LNCAP (cell line): ENCODE data around the gene POU2F2.

Experiments used
- TF ChIP-seq, protein P1 (sequence below): fragments of 450-650 bp; IDR thresholded peaks from 2 replicates; pipeline ENCODE4 v1.5.1; 2017; ENCODE audit warnings: mild to moderate bottlenecking

POU2F2 gene

DNA sequence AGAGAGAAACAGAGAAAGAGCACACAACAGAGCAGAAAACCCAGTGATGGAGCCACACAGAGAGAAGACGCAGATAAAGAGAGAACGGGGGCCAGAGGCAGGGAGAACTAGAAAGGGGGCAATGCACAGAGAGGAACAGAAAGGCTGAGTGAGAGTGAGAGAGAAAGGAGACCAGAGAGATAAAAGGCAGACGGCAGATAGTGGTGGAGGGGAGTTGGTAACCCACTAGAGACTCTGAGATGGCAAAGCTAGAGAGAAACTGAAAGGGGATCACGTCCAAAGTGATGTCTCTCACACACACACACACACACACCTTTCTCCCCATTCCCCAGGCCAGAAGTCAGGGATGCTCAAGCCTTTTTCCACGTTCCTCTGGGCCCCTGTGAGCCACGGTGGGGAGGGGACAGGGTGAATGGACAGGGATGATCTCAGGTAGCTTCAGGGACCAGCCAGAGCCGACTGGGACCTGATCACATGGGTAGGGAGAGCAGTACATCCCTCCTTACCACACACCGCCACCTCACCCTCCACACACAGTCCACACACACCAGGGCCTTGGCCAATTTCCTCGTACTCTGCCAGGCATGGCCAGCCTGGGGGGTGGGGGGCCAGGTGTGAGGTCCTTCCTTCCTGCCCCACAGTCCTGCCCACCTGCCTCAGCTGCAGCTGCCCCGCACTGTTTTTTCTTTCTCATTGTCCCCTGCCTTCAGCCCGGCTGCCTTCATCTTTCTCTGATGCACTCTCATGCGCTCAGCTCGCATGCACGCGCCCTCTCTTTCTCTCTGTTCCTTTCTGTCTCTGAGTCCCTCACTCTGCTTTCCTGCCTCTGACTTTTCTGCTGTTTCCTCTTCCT, 22.5 kb upstream of the POU2F2 start:
- TF ChIP-seq, protein P1, sequence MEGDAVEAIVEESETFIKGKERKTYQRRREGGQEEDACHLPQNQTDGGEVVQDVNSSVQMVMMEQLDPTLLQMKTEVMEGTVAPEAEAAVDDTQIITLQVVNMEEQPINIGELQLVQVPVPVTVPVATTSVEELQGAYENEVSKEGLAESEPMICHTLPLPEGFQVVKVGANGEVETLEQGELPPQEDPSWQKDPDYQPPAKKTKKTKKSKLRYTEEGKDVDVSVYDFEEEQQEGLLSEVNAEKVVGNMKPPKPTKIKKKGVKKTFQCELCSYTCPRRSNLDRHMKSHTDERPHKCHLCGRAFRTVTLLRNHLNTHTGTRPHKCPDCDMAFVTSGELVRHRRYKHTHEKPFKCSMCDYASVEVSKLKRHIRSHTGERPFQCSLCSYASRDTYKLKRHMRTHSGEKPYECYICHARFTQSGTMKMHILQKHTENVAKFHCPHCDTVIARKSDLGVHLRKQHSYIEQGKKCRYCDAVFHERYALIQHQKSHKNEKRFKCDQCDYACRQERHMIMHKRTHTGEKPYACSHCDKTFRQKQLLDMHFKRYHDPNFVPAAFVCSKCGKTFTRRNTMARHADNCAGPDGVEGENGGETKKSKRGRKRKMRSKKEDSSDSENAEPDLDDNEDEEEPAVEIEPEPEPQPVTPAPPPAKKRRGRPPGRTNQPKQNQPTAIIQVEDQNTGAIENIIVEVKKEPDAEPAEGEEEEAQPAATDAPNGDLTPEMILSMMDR: no peak

DNA sequence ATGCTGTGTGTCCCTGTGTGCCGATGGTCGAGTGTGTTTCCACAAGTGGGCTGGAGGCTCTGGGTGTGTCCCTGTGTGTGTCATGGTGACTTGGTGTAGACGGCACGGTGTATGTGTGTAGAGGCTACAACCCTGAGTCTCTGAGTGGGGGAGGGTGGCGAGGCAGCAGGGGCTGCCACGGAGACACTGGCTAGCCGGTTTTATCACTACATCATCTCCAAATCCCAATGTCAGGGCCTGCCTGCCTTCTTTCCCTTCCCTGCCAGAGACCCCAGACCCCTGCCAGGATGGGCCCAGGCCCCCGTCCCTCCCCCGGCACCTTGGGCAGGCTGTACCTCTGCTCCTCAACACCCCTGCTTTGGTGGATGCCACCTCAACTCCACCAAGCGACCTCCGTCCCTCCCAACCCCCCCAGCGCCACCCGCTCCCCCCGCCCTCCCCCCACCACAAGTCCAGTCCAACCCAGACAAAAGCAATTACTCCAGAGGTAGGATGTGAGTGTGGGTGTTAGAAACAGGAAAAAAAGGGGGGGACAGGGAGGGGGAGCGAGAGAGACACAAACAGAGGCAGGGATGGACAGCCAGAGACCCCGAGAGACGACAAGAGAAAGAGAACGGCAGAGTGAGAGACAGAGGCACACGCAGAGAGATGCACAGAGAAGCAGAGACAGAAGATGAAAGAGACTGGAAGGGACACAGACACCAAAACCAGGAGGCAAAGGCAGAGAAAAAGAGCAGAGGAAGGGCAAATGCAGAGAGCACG, 21.6 kb upstream of the POU2F2 start:
- TF ChIP-seq, protein P1: no peak

DNA sequence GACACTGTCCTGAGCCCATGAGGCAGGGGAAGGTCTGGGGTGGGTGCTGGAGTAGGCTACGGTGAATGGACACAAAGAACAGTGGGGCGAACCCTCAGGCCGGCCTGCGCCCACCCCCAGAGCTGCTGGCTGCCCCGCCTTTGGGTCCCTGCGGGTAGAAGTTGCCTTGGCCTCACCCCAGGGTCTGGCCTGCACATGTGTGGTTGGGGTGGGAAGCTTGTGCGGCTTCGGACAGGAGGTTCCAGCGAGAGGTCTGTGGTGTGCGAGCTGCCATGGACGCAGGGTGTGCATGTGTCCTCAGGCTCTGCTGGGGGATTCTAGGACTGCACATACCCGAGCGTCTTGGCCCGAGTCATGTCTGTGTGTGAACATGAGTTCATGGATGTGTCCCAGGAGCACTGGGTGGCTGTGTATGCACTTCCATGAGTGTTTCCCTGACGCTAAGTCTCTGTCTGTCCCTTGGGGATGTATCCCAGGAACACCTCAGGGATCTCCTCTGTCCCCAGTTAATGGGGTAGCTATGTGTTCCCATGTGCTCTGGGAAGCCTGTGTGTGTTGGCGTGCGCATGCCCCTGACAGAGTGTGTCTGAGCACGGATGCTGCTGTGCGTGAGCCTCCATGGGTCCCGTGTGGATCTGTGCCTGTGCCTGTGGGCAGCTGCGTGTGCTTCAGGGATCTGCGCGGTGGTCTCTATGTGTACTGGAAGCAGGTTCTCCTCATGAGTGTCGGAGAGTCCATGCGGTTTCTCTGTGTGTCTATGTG, 20.8 kb upstream of the POU2F2 start:
- TF ChIP-seq, protein P1: no peak

DNA sequence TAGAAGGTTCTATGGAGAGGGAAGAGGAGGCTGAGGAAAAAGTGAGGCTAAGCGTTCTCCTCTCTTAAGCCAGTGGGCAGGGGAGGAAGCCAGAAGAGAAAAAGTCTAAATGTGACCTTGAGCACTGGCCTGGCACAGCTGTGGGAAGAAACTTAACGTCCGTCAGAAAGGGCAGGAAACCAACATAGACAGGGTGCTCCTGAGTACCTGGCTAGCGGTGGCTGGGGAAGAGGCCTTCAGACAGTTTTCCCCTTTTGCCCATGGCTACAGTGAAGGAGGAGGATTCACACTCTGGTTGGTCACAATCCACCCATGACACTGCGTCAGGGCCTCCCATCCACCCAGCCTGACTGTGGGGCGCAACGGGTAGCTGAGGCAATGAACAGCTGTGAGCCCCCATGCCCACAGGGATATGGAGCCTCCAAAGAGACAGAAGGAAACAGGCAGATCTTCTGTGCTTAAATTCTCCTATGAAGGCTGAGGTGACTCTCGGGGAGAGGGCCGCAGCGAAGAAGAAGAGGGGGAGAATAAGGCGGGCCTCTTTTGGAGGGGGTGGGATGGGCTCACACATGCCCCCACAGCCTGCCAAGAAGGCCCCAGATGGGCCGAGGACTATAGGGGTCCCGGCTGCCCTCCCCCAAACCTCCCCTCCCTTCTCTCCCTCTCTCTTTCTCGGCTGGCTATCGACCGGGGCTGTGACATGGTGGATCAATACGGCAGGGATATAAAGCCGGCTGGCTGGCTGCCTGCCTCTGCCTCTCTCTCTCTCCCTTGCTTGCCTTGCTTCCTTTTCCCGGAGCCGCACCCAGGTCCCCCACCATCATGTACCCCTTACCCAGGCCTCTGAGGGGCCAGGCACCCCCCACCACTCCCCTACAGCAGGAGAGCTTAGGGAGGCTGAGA, 19.8 kb upstream of the POU2F2 start:
- TF ChIP-seq, protein P1: no peak

DNA sequence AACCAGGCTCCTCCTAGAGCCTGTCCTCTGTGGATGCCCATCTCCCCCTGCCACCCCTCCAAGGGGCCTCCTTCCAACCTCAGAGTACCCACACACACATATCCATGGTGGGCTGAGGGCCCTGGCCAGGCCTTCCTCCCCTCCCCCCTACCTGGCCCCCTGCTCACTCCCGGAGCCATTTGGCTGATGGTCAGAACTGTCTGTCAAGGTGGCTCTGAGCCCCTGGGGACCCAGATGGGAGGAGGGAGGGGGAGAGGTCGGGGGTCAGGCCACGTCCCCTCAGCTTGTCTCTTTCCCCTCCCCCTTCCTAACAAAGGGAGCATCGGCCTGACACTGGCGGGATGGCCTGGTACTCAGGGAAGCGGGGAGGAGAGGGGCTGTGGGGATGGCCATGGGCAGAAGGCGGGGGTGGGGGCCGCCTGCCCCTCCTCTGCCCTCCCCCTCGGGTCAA, 18.7 kb upstream of the POU2F2 start:
- TF ChIP-seq, protein P1: no peak

DNA sequence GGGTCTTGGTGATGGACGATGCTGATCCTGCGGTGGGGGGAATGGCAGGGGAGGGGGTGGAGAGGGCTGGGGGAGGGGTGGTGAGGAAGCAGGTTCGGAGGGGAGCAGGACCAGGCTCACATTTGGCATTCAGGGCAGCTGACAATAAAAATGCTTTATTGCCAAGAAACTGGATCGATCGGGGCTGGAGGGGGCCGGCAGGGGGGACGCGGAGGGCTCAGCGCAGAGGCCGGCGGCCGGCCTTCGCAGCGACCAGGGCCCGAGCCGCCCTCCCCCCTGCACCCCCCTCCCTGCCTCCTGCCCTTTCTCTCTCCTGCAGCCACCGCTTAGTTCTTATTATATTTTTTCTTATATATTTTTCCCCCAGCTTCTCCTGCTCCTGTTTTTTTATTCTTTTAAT, 18.1 kb upstream of the POU2F2 start:
- TF ChIP-seq, protein P1: no peak
